ENCODE measurements around the gene PSTPIP1.

PSTPIP1 gene

GRCh38 chr15:76998663-76999285 is 3.8 kb downstream of the PSTPIP1 start:
- no peak for DNase-seq (ENCODE audit: low read depth in 1 of 2, low spot score in 1 of 2)

- DNase-seq (ENCODE audit: low read depth in 1 of 2, low spot score in 1 of 2), result no peak
These were observed 5.1 kb downstream of the PSTPIP1 start for GRCh38 chr15:76999996-77000395.

GRCh38 chr15:77001351-77001750 is 6.4 kb downstream of the PSTPIP1 start:
- DNase-seq (ENCODE audit: low read depth in 1 of 2, low spot score in 1 of 2), result no peak

- DNase-seq (ENCODE audit: low read depth in 1 of 2, low spot score in 1 of 2), result no peak
These were observed 7.0 kb downstream of the PSTPIP1 start for GRCh38 chr15:77001966-77002365.

- no peak for DNase-seq (ENCODE audit: low read depth in 1 of 2, low spot score in 1 of 2)
These were observed 7.5 kb downstream of the PSTPIP1 start for GRCh38 chr15:77002436-77002835.

- peak in 1 of 2 donors; percentile 70 for DNase-seq (ENCODE audit: low read depth in 1 of 2, low spot score in 1 of 2)
These were observed 8.3 kb downstream of the PSTPIP1 start for GRCh38 chr15:77002954-77003912.

GRCh38 chr15:77004189-77004588 is 9.3 kb downstream of the PSTPIP1 start:
- no peak for DNase-seq (ENCODE audit: low read depth in 1 of 2, low spot score in 1 of 2)

GRCh38 chr15:77009176-77009575 is 14.2 kb downstream of the PSTPIP1 start:
- DNase-seq (ENCODE audit: low read depth in 1 of 2, low spot score in 1 of 2), result no peak

GRCh38 chr15:77009646-77010311 is 14.9 kb downstream of the PSTPIP1 start:
- DNase-seq (ENCODE audit: low read depth in 1 of 2, low spot score in 1 of 2), result no peak

GRCh38 chr15:77010312-77010686 is 15.4 kb downstream of the PSTPIP1 start:
- DNase-seq (ENCODE audit: low read depth in 1 of 2, low spot score in 1 of 2), result no peak

GRCh38 chr15:77010857-77011256 is 15.9 kb downstream of the PSTPIP1 start:
- no peak for DNase-seq (ENCODE audit: low read depth in 1 of 2, low spot score in 1 of 2)

- DNase-seq (ENCODE audit: low read depth in 1 of 2, low spot score in 1 of 2), result no peak
These were observed 17.3 kb downstream of the PSTPIP1 start for GRCh38 chr15:77012117-77012712.

GRCh38 chr15:77012868-77013267 is 17.9 kb downstream of the PSTPIP1 start:
- DNase-seq (ENCODE audit: low read depth in 1 of 2, low spot score in 1 of 2), result no peak

- peak; percentile 67 to 88 for DNase-seq (ENCODE audit: low read depth in 1 of 2, low spot score in 1 of 2)
These were observed 18.8 kb downstream of the PSTPIP1 start for GRCh38 chr15:77013776-77014131.

GRCh38 chr15:77014132-77015081 is 19.5 kb downstream of the PSTPIP1 start:
- DNase-seq (ENCODE audit: low read depth in 1 of 2, low spot score in 1 of 2), result no peak

- no peak for DNase-seq (ENCODE audit: low read depth in 1 of 2, low spot score in 1 of 2)
These were observed 20.9 kb downstream of the PSTPIP1 start for GRCh38 chr15:77015646-77016320.

GRCh38 chr15:77016321-77016695 is 21.4 kb downstream of the PSTPIP1 start:
- DNase-seq (ENCODE audit: low read depth in 1 of 2, low spot score in 1 of 2), result no peak

- no peak for DNase-seq (ENCODE audit: low read depth in 1 of 2, low spot score in 1 of 2)
These were observed 22.2 kb downstream of the PSTPIP1 start for GRCh38 chr15:77017091-77017660.
